Activated CD4-positive, alpha-beta T cell treated with anti-CD3 and anti-CD28 coated beads, Interleukin-2, amount 50 U/mL, for 48 hours (primary cell): ENCODE results near the gene NFAT5.
A peak's percentile ranks its signal among the peaks of the same experiment; 100 is the strongest.
"Not testable (repeated sequence)": the region's sequence is repeated elsewhere in the genome, so short reads cannot be mapped to it uniquely, and the experiment has no call there.

ENCODE experiments used
- DNase-seq, 2 experiments: peaks; one replicate each; pipeline ENCODE4 v3.0.0-alpha.2; 2020

NFAT5 gene

GRCh38 chr16:69553332-69553731 lies 12.4 kb upstream of the NFAT5 start:
- no peak for DNase-seq

- no peak for DNase-seq
Observed at GRCh38 chr16:69554495-69554894, 11.3 kb upstream of the NFAT5 start.

DNA sequence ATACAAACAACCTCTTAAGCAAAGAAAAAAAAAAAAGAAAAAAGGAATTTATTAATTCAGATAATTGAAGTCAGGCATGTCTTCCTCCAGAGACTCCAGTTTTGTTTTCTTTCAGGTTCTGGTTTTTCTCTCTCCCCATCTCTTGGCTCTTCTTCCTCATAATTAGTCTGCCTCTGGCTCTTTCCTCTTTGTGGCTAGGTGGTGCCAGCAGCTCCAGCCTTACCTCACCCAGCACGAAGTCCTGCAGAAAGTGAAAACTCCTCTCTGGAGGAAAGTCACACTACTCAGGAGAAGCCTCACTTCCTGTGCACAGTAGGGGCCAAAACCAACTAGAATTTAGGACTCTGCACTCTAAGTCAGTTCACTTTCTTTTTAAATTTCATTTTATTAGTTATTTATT lies 10.3 kb upstream of the NFAT5 start:
- no peak for DNase-seq

GRCh38 chr16:69555867-69556266 lies 9.9 kb upstream of the NFAT5 start:
- no peak for DNase-seq

GRCh38 chr16:69559164-69559563 lies 6.6 kb upstream of the NFAT5 start:
- DNase-seq: no peak

GRCh38 chr16:69561367-69561766 lies 4.4 kb upstream of the NFAT5 start:
- DNase-seq: not testable (repeated sequence)

GRCh38 chr16:69561901-69562300 lies 3.9 kb upstream of the NFAT5 start:
- no peak for DNase-seq

- DNase-seq: no peak
Observed at GRCh38 chr16:69562813-69563212, 3.0 kb upstream of the NFAT5 start.

DNA sequence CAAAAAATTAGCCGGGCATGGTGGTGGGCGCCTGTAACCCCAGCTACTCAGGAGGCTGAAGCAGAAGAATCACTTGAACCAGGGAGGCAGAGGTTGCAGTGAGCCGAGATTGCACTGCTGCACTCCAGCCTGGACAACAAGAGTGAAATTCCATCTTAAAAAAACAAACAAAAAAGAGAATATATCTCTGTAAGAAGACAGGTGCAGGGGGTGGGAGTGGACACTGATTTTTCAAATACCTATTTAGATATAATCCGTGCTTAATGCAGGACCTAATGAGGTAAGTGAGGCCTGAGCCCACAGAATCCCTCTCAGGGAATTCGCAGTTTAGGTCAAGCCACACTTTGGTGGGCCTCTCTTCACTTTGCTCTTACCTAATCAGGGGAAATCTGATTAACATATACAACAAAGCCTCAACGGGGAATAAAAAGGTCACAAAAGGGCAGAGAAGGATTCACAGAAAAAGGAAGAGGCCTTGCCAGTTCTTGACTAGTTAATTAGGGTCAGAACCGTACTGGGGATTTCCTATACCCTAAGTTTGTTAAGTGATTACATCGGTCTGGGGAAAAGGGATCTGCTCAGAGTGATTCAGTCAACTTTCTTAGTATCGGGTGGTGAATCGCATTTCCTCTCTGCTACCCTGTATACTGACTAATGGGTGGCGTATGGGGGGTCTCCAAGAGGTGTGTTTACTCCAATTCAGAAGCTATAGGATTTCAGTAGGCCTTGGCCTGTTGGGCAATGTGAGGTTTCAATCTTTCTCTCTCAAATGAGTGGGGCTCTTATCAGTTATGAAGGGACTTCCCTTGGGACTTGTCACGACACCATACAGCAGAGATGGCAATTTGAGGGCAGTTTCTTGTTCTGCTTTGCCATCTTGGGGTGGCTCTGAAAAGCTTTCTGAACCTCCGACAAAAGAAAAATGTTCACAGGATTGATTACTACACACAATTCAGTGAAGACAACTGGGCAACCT lies 1.9 kb upstream of the NFAT5 start:
- DNase-seq: peak; percentile 56 to 72

GRCh38 chr16:69564845-69565670 lies 708 bp upstream of the NFAT5 start:
- no peak for DNase-seq

DNA sequence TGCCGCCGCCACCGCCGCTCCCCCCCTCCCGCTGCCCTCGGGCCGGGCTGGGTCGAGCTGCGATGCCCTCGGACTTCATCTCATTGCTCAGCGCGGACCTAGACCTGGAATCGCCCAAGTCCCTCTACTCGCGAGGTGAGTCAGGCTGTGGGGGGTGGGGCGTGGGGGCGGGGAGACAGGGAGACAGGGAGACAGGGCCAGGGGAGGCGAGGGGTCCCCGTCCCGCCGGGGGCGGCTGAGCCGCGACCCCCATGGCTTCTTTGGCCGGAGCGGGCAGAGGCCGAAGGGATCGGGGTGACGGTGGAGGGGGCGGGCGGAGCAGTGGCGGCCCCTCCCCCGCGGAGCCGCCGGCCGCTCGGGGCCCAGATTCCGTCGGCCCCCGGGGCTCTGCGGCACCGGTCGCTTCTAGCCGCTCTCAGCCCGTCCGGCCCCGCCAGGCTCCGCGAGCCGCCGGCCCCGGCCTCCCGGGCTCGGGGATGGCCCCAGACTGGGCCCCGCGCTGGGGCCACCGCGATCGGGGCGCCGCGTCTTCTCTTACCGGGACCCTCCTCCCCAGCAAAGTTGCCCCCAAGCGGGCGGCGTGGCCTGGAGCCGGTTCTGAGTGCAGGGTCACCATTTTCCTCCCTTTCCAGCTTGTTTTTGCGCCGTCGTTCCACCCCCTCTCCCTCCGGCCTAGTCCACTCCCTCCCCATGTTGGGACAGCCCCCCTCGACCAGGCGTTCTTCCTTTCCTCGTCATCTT lies 644 bp downstream of the NFAT5 start:
- DNase-seq: peak; percentile 36 to 46

- peak; percentile 23 to 30 for DNase-seq
Observed at GRCh38 chr16:69566981-69567680, 1.4 kb downstream of the NFAT5 start.

DNA sequence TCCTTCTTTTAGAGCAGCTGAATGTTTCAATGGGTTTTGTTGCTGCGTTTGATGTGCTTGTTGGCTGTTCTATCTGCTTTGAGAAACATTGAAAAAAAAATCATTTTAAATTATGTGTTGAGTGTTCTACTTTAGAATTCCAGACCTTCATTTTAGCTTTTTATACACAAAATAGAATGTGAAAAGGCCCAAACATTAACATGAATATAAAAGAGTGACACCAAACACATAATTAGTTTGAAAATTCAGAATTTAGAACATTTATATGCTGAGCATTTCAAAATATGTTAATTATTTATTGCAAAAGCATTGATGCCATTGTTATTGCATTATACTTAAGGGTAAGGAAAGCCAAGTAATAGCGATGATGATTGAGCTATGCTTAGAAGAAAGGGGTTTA lies 2.9 kb downstream of the NFAT5 start:
- DNase-seq: no peak

GRCh38 chr16:69578771-69579170 lies 13.0 kb downstream of the NFAT5 start:
- DNase-seq: not testable (repeated sequence)

- DNase-seq: no peak
Observed at GRCh38 chr16:69579783-69580481, 14.2 kb downstream of the NFAT5 start.

- no peak for DNase-seq
Observed at GRCh38 chr16:69581297-69581696, 15.5 kb downstream of the NFAT5 start.

DNA sequence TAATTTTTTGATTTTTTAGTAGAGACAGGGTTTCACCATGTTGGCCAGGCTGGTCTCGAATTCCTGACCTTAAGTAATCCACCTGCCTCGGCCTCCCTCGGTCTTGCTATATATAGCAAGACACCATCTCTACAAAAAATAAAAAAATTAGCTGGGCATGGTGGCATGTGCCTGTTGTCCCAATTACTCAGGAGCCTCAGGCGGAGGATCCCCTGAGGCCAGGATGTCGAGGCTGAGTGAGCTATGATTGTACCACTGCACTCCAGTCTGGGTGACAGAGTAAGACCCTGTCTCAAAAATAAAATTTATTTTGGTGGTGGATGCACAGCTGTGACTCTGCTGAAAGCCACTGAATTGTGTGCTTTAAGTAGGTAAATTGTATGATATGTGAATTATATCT lies 18.7 kb downstream of the NFAT5 start:
- not testable (repeated sequence) for DNase-seq

DNA sequence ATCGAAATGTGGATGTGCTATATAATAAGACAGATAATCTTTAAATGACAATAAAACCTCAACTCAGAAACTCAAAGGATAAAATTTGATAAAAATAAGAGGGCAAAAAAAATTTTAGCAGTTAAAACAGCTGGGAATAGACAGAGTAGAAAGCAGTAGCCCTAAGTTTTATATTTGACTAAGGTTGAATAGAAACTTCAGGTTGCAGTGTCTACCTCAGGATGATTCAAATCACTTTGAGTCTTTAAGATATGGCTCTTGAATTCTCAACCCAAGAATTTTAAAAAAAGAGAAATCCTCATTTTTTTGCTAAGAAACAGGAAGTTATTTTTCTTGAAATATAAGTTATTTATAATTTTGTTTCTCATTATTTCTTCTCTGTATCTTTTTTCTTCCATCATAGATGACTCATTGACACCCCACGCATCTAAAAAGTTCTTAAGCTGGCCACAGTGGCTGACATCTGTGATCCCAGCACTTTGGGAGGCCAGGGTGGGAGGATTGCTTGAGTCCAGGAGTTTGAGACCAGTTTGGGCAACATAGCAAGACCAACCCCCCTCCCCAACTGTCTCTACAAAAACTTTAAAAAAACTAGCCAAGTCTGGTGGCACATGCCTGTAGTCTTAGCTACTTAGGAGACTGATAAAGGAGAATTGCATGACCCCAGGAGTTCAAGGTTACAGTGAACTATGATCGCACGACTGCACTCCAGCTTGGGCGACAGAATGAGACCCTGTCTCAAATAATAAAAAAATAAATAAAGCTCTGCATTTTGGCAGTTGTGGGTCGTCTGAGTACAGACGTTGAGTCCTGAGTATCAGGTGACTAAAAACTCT lies 23.9 kb downstream of the NFAT5 start:
- DNase-seq: no peak

- DNase-seq: no peak
Observed at GRCh38 chr16:69590590-69590989, 24.8 kb downstream of the NFAT5 start.

DNA sequence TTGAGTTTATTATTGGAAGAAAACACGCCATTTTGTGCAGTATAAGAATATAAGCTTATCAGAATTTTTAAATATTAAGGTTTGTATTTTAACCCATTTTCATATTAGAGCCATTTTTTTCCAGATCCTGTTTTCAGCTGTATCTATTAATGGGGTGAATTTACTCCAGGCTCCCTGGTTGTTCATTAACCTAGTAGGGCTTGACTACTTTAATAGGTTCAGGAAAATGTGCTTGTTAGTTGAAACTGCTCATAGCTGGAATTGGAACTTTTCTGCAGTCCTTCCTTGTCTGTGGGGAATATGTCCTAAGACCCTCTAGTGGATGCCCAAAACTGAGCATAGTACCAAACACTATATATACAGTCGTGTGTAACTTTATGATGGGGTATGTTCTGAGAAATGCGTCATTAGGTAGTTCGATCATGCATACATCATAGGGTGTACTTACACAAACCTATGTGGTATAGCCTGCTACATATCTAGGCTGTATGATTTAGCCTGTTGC lies 28.0 kb downstream of the NFAT5 start:
- DNase-seq: no peak
